22Rv1 (cell line): Measurements from ENCODE around the gene SLC12A2.

Experiments
- CTCF ChIP-seq: fragments of 450-650 bp; IDR thresholded peaks from 2 replicates; pipeline ENCODE4 v1.5.1; 2017; ENCODE audit warnings: mild to moderate bottlenecking
- ZFX ChIP-seq: fragments of 450-650 bp; IDR thresholded peaks from 2 replicates; pipeline ENCODE4 v1.6.1; 2017; ENCODE audit warnings: antibody characterized with exemption, borderline replicate concordance

- TF ChIP-seq CTCF (no peak), ZFX (no peak)
Measured at GRCh38 chr5:128132499-128132898, 48.9 kb downstream of the SLC12A2 start.
